HepG2 (cell line): ENCODE data around the gene FBXO41. TPM values are rescaled to one million over a fixed set of nuclear protein-coding genes. Genes with fewer than 3 reads are reported as not detected.
A peak's percentile ranks its signal among the peaks of the same experiment; 100 is the strongest.

Source experiments
- ATF5 ChIP-seq: sonication (generic); formaldehyde crosslinking; IDR thresholded peaks from 2 replicates; pipeline ENCODE4 v1.4.0; 2020; ENCODE audit warnings: mild to moderate bottlenecking, low read depth, missing genetic modification reagents
- BRF2 ChIP-seq: sonication (generic); formaldehyde crosslinking; IDR thresholded peaks from 2 replicates; pipeline ENCODE4 v1.8.1; 2022; ENCODE audit warnings: mild to moderate bottlenecking, missing genetic modification reagents
- CHD4 ChIP-seq: fragments of 200-600 bp; sonication (generic); IDR thresholded peaks from 2 replicates; pipeline ENCODE4 v1.7.0; 2017; ENCODE audit warnings: mild to moderate bottlenecking, low read length, borderline replicate concordance
- CREB1 ChIP-seq, 2 experiments: fragments of 450-650 bp in 1 of 2; IDR thresholded peaks; 2 replicates each; pipeline ENCODE4 v1.6.1; 2016 to 2017; ENCODE audit warnings: control low read depth in 1 of 2, mild to moderate bottlenecking in 1 of 2, missing compliant biosample characterization in 1 of 2, missing genetic modification characterization in 1 of 2
- HNF4A ChIP-seq: sonication (generic); formaldehyde crosslinking; IDR thresholded peaks from 2 replicates; pipeline ENCODE4 v1.4.0; 2020; ENCODE audit warnings: missing genetic modification reagents
- SALL1 ChIP-seq: sonication (generic); formaldehyde crosslinking; IDR thresholded peaks from 2 replicates; pipeline ENCODE4 v1.8.0; 2022; ENCODE audit warnings: mild to moderate bottlenecking, missing genetic modification reagents
- TBP ChIP-seq: sonication (generic); formaldehyde crosslinking; IDR thresholded peaks from 2 replicates; pipeline ENCODE4 v1.5.0; 2020; ENCODE audit warnings: missing genetic modification reagents
- ZNF138 ChIP-seq: sonication (generic); formaldehyde crosslinking; IDR thresholded peaks from 2 replicates; pipeline ENCODE4 v1.5.0; 2020; ENCODE audit warnings: mild to moderate bottlenecking, low read depth, missing genetic modification reagents
- ZNF512B ChIP-seq: sonication (generic); formaldehyde crosslinking; IDR thresholded peaks from 2 replicates; pipeline ENCODE4 v1.5.1; 2020; ENCODE audit warnings: missing genetic modification reagents, mild to moderate bottlenecking, borderline replicate concordance
- ZNF720 ChIP-seq: sonication (generic); formaldehyde crosslinking; IDR thresholded peaks from 2 replicates; pipeline ENCODE4 v1.4.0; 2020; ENCODE audit warnings: missing genetic modification reagents
- ZNF749 ChIP-seq: sonication (generic); formaldehyde crosslinking; IDR thresholded peaks from 2 replicates; pipeline ENCODE4 v1.8.0; 2022; ENCODE audit warnings: mild to moderate bottlenecking, missing genetic modification reagents, moderate library complexity, borderline replicate concordance
- ZZZ3 ChIP-seq: sonication (generic); formaldehyde crosslinking; IDR thresholded peaks from 2 replicates; pipeline ENCODE4 v1.4.0; 2020; ENCODE audit warnings: missing genetic modification reagents, mild to moderate bottlenecking, borderline replicate concordance
- polyA plus RNA-seq, 8 experiments: library from polyadenylated mRNA; depleted of rRNA in 3 of 8; stranded (reverse) in 7 of 8; unstranded in 1 of 8; fragments of >200 nt; fragmentation: Illumina TruSeq in 4 of 8; extraction: Trizol in 4 of 8; gene quantifications; 2 replicates each; pipeline versions ENCODE4 v1.2.1 to v1.2.3, GENCODE V29; 2011 to 2016; ENCODE audit warnings: low read depth in 4 of 8, missing spikeins in 1 of 8, mixed read lengths in 1 of 8; ENCODE audit not compliant: insufficient read depth in 1 of 8
- total RNA-seq, 5 experiments: library from RNA; depleted of rRNA; stranded (reverse); fragments of >200 nt; fragmentation: Illumina TruSeq; extraction: Trizol; gene quantifications; 2 replicates each; pipeline ENCODE4 v1.2.3, GENCODE V29; 2016; ENCODE audit warnings: low read depth in 1 of 5
- TF ChIP-seq, protein P1 (sequence below): sonication (generic); formaldehyde crosslinking; IDR thresholded peaks from 2 replicates; pipeline ENCODE4 v1.8.1; 2022; ENCODE audit warnings: low read depth, mild to moderate bottlenecking, missing genetic modification reagents

FBXO41 gene
- total and polyA plus RNA-seq, 2 of the 13 experiments (the other 11 are each of a cell fraction or from before 2014, with no cell fraction given): 4.2 to 10.3 TPM

DNA sequence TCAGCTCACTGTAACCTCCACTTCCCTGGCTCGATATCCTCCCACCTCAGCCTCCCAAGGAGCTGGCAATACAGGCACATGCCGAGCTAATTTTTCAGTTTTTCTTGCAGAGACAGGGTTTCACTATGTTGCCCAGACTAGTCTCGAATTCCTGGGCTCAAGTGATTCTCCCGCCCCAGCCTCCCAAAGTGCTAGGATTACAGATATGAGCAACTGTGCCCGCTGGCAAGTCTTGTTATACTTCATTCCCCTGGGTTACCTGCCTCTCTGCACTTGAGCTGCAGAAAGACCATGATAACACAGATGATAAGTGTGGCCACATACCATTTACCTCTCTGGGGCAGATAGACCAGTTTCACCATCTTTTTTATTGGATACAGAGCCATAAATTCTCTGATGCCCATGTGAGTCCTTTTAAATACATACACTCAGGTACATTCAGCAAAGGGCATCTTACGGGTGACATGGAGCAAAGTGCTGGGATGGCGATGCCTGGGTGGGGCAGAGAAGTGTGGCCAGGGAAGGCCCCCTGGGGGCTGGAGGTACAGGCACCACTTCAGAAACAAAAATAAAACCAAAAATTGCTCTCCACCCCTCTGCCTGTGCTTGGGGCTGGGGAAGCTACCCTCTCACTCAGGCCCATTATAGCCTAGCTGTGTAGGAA lies 29.8 kb downstream of the FBXO41 start (continued):
- TF ChIP-seq ZNF138 (CRISPR knock-in tag): no peak
- TF ChIP-seq CHD4: no peak
- no peak for TF ChIP-seq ZNF720 (CRISPR knock-in tag)
- no peak for TF ChIP-seq TBP (CRISPR knock-in tag)
- TF ChIP-seq, protein P1, sequence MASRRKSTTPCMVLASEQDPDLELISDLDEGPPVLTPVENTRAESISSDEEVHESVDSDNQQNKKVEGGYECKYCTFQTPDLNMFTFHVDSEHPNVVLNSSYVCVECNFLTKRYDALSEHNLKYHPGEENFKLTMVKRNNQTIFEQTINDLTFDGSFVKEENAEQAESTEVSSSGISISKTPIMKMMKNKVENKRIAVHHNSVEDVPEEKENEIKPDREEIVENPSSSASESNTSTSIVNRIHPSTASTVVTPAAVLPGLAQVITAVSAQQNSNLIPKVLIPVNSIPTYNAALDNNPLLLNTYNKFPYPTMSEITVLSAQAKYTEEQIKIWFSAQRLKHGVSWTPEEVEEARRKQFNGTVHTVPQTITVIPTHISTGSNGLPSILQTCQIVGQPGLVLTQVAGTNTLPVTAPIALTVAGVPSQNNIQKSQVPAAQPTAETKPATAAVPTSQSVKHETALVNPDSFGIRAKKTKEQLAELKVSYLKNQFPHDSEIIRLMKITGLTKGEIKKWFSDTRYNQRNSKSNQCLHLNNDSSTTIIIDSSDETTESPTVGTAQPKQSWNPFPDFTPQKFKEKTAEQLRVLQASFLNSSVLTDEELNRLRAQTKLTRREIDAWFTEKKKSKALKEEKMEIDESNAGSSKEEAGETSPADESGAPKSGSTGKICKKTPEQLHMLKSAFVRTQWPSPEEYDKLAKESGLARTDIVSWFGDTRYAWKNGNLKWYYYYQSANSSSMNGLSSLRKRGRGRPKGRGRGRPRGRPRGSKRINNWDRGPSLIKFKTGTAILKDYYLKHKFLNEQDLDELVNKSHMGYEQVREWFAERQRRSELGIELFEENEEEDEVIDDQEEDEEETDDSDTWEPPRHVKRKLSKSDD (CRISPR knock-in tag): no peak
- 0 out of 2 replicates have a peak, but pooled peaks have one; percentile 30 for TF ChIP-seq ZNF512B (CRISPR knock-in tag)
- TF ChIP-seq HNF4A (CRISPR knock-in tag): no peak
- no peak for TF ChIP-seq BRF2
- 0 out of 2 replicates have a peak, but pooled peaks have one; percentile 67 for TF ChIP-seq ATF5 (CRISPR knock-in tag)
- TF ChIP-seq ZZZ3: 0 out of 2 replicates have a peak, but pooled peaks have one; percentile 20
- no peak for TF ChIP-seq CREB1 (IDR thresholded peaks at IDR 0.05)
- TF ChIP-seq CREB1 (CRISPR knock-in tag; IDR thresholded peaks at IDR 0.05): no peak
- no peak for TF ChIP-seq SALL1 (CRISPR knock-in tag)
- TF ChIP-seq ZNF749 (CRISPR knock-in tag): 0 out of 2 replicates have a peak, but pooled peaks have one; percentile 36
